HTR-8/SVneo (cell line): ENCODE data around the gene TP63.

Experiments
- DNase-seq: peaks from one replicate; pipeline ENCODE4 v3.0.0; 2011; ENCODE audit warnings: low spot score, mixed read lengths; ENCODE audit not compliant: insufficient read length
- FAIRE-seq: peaks from 2 replicates; lab custom pipeline; 2011; peaks lifted over from hg19 to GRCh38; lab: Jason Lieb, UNC

TP63 gene

DNA sequence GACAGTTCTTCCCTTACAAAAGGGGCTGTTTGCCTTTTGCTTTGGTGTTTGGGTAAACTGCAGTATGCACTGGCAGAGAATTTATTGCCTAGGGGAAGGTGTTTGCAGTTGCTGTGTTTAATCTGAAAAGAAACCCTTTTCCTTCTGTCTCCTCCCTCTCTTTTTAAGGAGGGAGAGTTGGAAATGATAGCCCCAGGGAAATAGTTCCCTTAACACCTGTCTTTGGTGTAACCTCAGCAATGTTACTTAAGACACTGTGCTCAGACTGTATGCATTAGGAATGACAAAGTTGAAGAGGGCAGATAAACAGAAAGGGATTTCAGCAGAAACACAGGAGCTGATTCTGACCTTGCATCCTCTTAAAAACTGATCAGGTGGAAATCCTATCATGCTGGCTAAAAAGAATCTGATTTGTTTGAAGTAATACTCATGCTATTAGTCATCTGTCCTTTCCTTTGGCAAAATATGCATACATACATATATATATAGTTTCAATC is 125.4 kb downstream of the TP63 start:
- no peak for FAIRE-seq
- no peak for DNase-seq

GRCh38 chr3:189758186-189758585 is 127.0 kb downstream of the TP63 start:
- FAIRE-seq (no peak), DNase-seq (no peak)

DNA sequence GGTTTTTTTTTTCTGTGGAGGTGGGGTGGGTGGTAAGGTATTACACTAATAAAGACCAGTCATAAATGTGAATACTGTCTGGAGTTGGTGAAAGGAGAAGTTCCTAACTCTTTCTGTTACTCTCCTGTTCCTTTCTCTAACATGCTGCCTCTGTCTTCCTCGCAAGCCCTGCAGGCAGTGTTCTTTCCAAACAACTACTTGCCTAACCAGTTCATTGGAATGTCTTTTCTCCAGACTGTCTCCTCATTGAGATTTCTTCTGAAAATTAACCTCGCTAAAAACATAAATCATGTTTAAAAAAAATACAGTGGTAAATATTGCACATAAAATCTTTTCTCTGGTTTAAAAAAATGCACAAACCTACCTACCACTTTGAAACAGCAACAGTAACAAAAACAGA is 135.2 kb downstream of the TP63 start:
- FAIRE-seq (no peak), DNase-seq (no peak)

DNA sequence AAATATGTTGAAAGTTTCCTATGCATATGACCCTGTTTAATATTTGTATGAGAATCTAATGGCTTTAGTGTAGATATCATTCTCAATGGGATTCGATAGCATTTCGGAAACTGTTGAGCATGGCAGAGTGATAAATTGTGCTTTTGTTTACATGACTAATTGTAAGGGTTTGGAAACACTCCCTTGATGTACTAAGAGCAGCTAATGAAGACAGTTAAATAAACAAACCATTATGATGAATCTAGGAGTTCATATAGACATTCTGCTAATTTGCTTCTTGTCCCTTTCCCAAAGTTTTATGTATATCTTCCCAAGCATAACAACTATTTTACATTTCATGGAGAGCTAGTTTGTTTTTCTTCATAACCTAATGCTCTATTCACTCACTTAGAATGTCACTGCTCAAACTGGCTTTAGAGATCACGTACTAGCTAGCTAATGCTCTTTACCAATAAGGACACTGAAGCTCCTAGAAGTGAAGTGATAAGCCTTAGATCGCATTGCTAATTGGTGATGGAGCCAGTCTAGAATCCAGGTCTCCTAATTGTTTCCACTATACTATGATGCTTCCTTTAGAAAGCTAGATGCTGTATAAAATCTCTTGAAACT is 140.8 kb downstream of the TP63 start:
- DNase-seq = no peak
- FAIRE-seq = no peak

- DNase-seq (no peak), FAIRE-seq (no peak)
These were observed 141.4 kb downstream of the TP63 start for GRCh38 chr3:189772584-189772983.

DNA sequence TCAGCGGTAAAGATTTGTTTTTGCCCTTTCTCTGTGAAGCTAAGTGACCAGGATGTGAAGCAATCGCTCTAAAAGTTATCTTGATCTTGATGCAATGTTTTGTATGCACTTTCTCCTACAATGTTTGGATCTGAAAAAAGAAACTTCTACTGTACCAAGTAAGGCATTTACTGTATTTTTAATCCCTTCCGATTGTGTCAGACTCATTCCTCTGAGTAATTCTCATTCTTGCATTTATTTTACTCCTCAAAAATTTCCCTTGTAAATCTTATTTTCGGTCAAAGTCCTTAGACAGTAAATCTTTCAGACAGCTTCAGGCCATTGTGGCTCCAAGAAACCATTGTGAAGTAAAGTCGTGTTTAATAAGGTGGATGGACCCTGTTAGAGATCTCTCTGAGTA is 141.9 kb downstream of the TP63 start:
- peak; percentile 24 for DNase-seq
- no peak for FAIRE-seq

GRCh38 chr3:189776149-189776824 is 145.1 kb downstream of the TP63 start:
- no peak for DNase-seq
- FAIRE-seq = no peak

- DNase-seq (no peak), FAIRE-seq (no peak)
These were observed 147.3 kb downstream of the TP63 start for GRCh38 chr3:189778340-189778950.

- no peak for FAIRE-seq
- no peak for DNase-seq
These were observed 148.0 kb downstream of the TP63 start for GRCh38 chr3:189779166-189779565.

- FAIRE-seq (no peak), DNase-seq (no peak)
These were observed 149.5 kb downstream of the TP63 start for GRCh38 chr3:189780546-189781270.

DNA sequence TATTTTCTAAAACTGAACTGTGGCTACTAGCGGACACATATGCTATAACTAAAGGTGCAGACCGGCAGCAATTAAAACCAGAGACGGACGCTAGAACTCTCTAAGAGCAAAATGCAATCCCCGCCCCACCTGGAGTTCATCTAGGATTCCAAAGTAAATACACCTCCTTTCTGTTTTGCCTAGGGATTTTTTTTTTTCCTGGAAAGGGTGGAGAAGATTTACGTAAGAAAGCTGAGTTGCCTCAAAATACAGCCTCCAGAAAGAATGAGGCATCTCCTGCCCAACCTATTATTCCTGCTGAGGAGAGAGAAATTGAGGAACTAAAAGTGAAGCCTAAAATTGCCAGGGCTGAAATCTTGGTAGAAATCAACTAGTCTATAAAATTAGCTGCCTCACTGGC is 150.2 kb downstream of the TP63 start:
- FAIRE-seq = no peak
- DNase-seq = no peak

GRCh38 chr3:189786479-189787064 is 155.4 kb downstream of the TP63 start:
- FAIRE-seq = no peak

GRCh38 chr3:189787191-189787590 is 156.0 kb downstream of the TP63 start:
- DNase-seq (no peak), FAIRE-seq (no peak)

More at GRCh38 chr3:189786479-189787064, 155.4 kb downstream of the TP63 start:
- no peak for DNase-seq

- no peak for DNase-seq
- no peak for FAIRE-seq
These were observed 156.4 kb downstream of the TP63 start for GRCh38 chr3:189787632-189788031.

GRCh38 chr3:189789432-189789831 is 158.2 kb downstream of the TP63 start:
- FAIRE-seq = no peak
- DNase-seq = no peak

- no peak for FAIRE-seq
- no peak for DNase-seq
These were observed 159.5 kb downstream of the TP63 start for GRCh38 chr3:189790658-189791057.

DNA sequence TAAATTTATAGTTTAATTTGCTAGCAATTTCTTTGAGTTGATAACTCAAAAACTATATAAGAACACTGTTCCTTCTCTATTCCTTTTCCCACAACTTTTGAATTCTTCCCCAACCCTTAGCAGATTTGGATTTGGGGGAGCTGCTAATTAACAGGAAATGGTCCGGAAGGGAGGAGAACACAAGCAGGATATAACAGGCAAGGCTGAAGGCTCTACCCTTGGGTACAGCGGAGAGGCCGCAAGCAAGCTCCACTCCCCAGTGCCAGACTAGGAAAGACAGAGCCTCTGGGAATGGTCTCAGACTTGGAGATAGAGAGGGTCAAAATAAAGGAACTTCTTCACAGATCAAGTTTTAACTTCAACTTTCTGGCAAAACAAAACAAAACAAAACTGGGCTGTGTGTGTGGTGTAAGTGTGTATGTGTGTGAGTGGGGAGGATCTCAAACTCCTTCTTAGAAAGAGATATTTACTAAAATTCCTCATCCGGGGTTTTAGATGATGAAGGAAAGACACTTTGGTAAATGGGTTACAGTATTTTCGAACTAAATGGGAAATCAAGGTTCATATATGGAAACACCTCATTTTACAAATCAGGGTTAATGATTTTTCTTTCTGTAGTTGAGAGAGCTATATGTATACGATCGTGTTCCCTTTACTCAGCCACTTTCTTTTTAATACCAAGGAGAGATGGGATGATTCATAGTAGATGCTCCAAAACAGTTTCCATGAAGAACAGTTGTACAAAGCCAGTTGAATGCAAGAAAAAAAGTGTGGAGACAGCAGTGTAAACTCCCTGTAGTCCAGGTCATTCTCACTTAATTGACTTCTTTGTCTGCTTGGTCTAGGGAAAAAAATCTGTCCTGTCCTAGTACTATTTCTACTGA is 161.1 kb downstream of the TP63 start:
- FAIRE-seq (no peak), DNase-seq (no peak)

GRCh38 chr3:189794518-189794917 is 163.3 kb downstream of the TP63 start:
- FAIRE-seq = no peak
- no peak for DNase-seq

DNA sequence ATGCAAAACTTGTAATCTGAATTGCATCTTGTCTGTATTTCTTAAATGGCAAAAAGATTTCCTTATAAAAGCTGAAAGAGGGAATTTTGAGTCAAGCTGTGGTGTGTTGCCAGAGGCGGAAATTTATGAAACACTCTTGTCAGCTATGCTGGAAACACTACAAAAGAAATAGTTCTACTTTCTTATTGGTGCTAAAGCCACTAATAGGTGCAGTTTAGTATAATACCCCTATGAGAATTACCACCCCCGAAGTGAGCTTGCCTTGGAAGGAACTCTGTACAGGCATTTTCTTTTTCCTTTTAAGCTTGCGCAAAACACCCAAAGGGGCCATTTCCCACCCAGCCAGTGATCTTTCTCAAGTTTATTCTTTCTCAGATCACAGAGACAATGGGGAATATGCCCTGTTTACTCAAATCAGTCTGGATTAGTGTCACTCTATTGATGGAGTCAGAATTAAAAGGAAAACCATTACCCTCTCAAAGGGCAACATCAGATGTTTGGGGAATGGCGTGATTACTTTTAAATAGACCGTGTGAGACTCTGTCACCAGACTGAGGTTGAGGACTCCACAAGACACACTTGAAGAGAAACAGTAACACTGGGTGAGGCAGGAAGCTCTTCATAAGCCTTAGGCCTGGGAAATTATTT is 166.0 kb downstream of the TP63 start:
- FAIRE-seq = no peak

More for the DNA sequence above, 166.0 kb downstream of the TP63 start:
- DNase-seq = no peak
